Progenitor cell of endocrine pancreas (in vitro differentiated cells): ENCODE measurements around the gene TAF1A. TPM values are rescaled to one million over a fixed set of nuclear protein-coding genes. Genes with fewer than 3 reads are reported as not detected.

Experiments
- DNase-seq: peaks from one replicate; pipeline ENCODE4 v3.0.0; 2021; ENCODE audit warnings: low spot score; ENCODE audit not compliant: unreplicated experiment
- H3K27ac Mint-ChIP-seq: 2 replicates; pipeline ENCODE4 v1.8.0; 2021; ENCODE audit warnings: mild to moderate bottlenecking, moderate library complexity, mixed read lengths
- H3K27me3 Mint-ChIP-seq: 2 replicates; pipeline ENCODE4 v1.8.0; 2021; ENCODE audit warnings: mixed read lengths
- H3K36me3 Mint-ChIP-seq: 2 replicates; pipeline ENCODE4 v1.8.0; 2022; ENCODE audit warnings: mixed read lengths; ENCODE audit not compliant: insufficient read depth
- H3K4me1 Mint-ChIP-seq: 2 replicates; pipeline ENCODE4 v1.8.0; 2021; ENCODE audit warnings: low read depth, mixed read lengths
- H3K4me3 Mint-ChIP-seq: 2 replicates; pipeline ENCODE4 v1.8.0; 2021; ENCODE audit warnings: low read depth, mild to moderate bottlenecking, moderate library complexity, mixed read lengths
- H3K9me3 Mint-ChIP-seq: 2 replicates; pipeline ENCODE4 v1.8.0; 2021; ENCODE audit warnings: low read depth, mixed read lengths
- CTCF ChIP-seq: fragments of 200-600 bp; sonication (generic); IDR thresholded peaks from one replicate; pipeline ENCODE4 v1.5.0; 2021; ENCODE audit warnings: antibody characterized with exemption, mild to moderate bottlenecking; ENCODE audit not compliant: unreplicated experiment
- total RNA-seq: library from RNA; stranded (reverse); gene quantifications from 2 replicates; pipeline ENCODE4 v1.2.1, GENCODE V29; 2021

Gene TAF1A
- total RNA-seq, 1 donor from 2014 or later = 19.7 TPM

DNA sequence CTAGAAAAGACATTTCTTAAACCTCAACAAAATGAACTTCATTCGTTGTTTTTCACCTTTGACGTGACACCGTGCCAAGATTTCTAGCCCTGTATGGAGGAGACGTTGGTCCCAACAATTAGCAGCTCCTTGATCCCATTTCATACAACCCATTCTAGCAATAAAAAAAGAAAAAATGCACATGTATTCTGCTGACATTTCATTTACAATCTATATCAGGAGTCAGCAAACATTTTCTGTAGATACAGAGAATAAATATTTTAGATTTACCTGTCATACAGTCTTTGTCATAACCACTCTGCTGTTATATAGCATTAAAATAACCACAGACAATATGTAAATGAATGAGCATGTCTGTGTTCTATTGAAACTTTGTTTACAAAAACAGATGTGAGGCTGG lies 7.0 kb upstream of the TAF1A start:
- no peak for TF ChIP-seq CTCF

DNA sequence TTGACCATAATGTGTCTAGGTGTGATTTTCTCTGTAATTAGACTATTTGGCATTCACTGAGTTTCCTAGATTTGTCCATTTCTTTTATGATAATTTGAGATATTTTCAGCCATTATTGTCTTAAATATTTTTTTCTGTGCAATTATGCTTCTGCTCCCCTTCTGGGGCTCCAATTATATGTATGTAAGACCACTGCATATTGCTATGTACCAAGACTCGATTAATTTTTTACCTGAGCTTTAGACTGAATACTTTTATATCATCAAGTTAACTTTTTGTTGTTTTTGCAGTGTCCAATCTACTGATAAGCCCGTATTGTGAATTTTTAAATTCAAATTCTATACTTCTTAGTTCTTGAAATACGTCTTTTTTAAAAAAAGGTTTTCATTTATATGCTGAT lies 5.1 kb upstream of the TAF1A start:
- Mint-ChIP-seq H3K9me3 (peaks cover 4% of the 10 kb centered on the region), H3K4me3 (no peak overlapping the region), H3K27ac (no peak overlapping the region), H3K36me3 (peaks cover 1% of the 10 kb centered on the region), H3K27me3 (no peaks in the 10 kb centered on the region), H3K4me1 (peaks cover 5% of the 10 kb centered on the region)
- no peak for DNase-seq
- no peak for TF ChIP-seq CTCF

More for the DNA sequence above, 7.0 kb upstream of the TAF1A start:
- no peak for DNase-seq
- H3K9me3 Mint-ChIP-seq = peaks cover 4% of the 10 kb centered on the region
- H3K4me1 Mint-ChIP-seq = no peaks in the 10 kb centered on the region
- H3K27ac Mint-ChIP-seq = no peak overlapping the region
- no peak overlapping the region for H3K4me3 Mint-ChIP-seq
- no peaks in the 10 kb centered on the region for H3K27me3 Mint-ChIP-seq
- peaks cover 1% of the 10 kb centered on the region for H3K36me3 Mint-ChIP-seq

DNA sequence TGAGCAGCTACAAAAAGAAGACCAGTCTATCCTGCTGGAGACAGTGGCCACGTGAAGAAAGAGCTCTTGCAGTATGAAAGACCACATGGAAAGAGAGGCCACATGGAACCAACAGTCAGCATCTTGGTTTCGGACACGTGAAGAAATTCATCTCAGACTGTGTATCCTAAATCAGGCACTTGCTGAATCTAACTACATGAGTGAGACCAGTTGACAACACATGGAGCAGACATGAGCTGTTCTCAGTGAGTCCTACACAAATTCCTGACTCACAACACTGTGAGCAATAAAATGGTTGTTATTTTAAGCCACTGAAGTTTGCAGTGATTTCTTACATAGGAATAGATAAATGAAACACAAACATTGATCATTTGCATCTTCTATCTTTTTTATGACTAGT lies 2.4 kb upstream of the TAF1A start:
- Mint-ChIP-seq H3K9me3 (peaks cover 4% of the 10 kb centered on the region), H3K36me3 (peaks cover 6% of the 10 kb centered on the region), H3K4me1 (peaks cover 17% of the 10 kb centered on the region), H3K27me3 (no peaks in the 10 kb centered on the region), H3K27ac (no peak overlapping the region), H3K4me3 (no peak overlapping the region)
- no peak for TF ChIP-seq CTCF
- no peak for DNase-seq

GRCh38 chr1:222588135-222588534 lies 1.6 kb downstream of the TAF1A start:
- H3K27me3 Mint-ChIP-seq = no peaks in the 10 kb centered on the region
- H3K27ac Mint-ChIP-seq = no peak overlapping the region
- DNase-seq = no peak
- no peaks in the 10 kb centered on the region for H3K9me3 Mint-ChIP-seq
- H3K4me1 Mint-ChIP-seq = peaks cover 29% of the 10 kb centered on the region
- peak overlapping the region; percentile 51 for H3K4me3 Mint-ChIP-seq
- H3K36me3 Mint-ChIP-seq = peaks cover 16% of the 10 kb centered on the region
- TF ChIP-seq CTCF = no peak

- H3K27ac Mint-ChIP-seq = no peak overlapping the region
- DNase-seq = no peak
- no peak for TF ChIP-seq CTCF
- peaks cover 29% of the 10 kb centered on the region for H3K4me1 Mint-ChIP-seq
- no peak overlapping the region for H3K4me3 Mint-ChIP-seq
- no peaks in the 10 kb centered on the region for H3K9me3 Mint-ChIP-seq
- H3K27me3 Mint-ChIP-seq = no peaks in the 10 kb centered on the region
- H3K36me3 Mint-ChIP-seq = peaks cover 25% of the 10 kb centered on the region
Observed at GRCh38 chr1:222586842-222587241, 2.9 kb downstream of the TAF1A start.

DNA sequence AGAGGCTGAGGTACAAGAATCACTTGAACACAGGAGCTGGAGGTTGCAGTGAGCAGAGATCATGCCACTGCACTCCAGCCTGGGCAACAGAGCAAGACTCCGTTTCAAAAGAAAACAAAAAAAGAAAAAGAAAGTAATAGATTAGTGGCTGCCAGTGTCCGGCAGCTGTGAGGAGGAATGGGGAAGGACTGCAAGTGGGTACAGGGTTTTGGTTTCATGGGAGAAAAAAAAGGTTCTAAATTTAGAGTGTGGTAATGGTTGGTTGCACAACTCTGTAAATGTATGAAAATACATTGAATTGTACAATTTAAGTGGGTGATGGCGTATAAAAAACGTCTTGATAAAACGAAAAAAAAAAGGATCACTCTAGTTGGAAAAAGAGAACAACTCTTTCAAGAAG lies 6.7 kb downstream of the TAF1A start:
- no peaks in the 10 kb centered on the region for H3K9me3 Mint-ChIP-seq
- H3K4me1 Mint-ChIP-seq = peaks cover 15% of the 10 kb centered on the region
- H3K36me3 Mint-ChIP-seq = peaks cover 31% of the 10 kb centered on the region
- DNase-seq = no peak
- H3K27ac Mint-ChIP-seq = no peak overlapping the region
- TF ChIP-seq CTCF = no peak
- no peak overlapping the region for H3K4me3 Mint-ChIP-seq
- no peaks in the 10 kb centered on the region for H3K27me3 Mint-ChIP-seq
